Esophagus squamous epithelium (tissue), 4 donors: ENCODE measurements around the gene ATG4B.

ENCODE experiments used
- CTCF ChIP-seq, 6 experiments: fragments of 450-650 bp in 4 of 6; fragments of 200-600 bp in 2 of 6; sonication (generic) in 2 of 6; IDR thresholded peaks; one replicate each; pipeline ENCODE4 v1.5.1; 2016 to 2019; ENCODE audit warnings: antibody characterized with exemption in 6 of 6, mild to moderate bottlenecking in 4 of 6, moderate library complexity in 4 of 6
- POLR2A ChIP-seq, 4 donors: fragments of 450-650 bp; IDR thresholded peaks; one replicate each; pipeline ENCODE4 v1.6.1; 2017; ENCODE audit warnings: antibody characterized with exemption in 4 of 4, mild to moderate bottlenecking in 4 of 4, moderate library complexity in 3 of 4

GRCh38 chr2:241675885-241676284 is 38.4 kb downstream of the ATG4B start:
- TF ChIP-seq CTCF (IDR thresholded peaks at IDR 0.05) (no peak), POLR2A (IDR thresholded peaks at IDR 0.05) (no peak)
